Activated naive CD8-positive, alpha-beta T cell treated with anti-CD3 and anti-CD28 coated beads for 36 hours (primary cell): ENCODE results near the gene ITGAL. TPM values are rescaled to one million over a fixed set of nuclear protein-coding genes. Genes with fewer than 3 reads are reported as not detected.

Source experiments
- DNase-seq: peaks from one replicate; pipeline ENCODE4 v3.0.0; 2021
- H3K27ac Mint-ChIP-seq: one replicate; pipeline ENCODE4 v1.8.0; 2022; ENCODE audit warnings: mild to moderate bottlenecking, moderate library complexity, mixed read lengths
- H3K27me3 Mint-ChIP-seq: one replicate; pipeline ENCODE4 v1.8.0; 2022; ENCODE audit warnings: mild to moderate bottlenecking, mixed read lengths
- H3K36me3 Mint-ChIP-seq: one replicate; pipeline ENCODE4 v1.8.0; 2021; ENCODE audit warnings: mild to moderate bottlenecking, mixed read lengths
- H3K4me1 Mint-ChIP-seq: one replicate; pipeline ENCODE4 v1.8.0; 2021; ENCODE audit warnings: mixed read lengths
- H3K4me3 Mint-ChIP-seq: one replicate; pipeline ENCODE4 v1.8.0; 2022; ENCODE audit warnings: mild to moderate bottlenecking, moderate library complexity, mixed read lengths
- H3K9me3 Mint-ChIP-seq: one replicate; pipeline ENCODE4 v1.8.0; 2022; ENCODE audit warnings: mixed read lengths
- total RNA-seq, 2 experiments: library from RNA; stranded (reverse); gene quantifications; one replicate each; pipeline ENCODE4 v1.2.3, GENCODE V29; 2021

The ITGAL gene
- total RNA-seq, 2 experiments from 2014 or later: 233 to 235 TPM

DNA sequence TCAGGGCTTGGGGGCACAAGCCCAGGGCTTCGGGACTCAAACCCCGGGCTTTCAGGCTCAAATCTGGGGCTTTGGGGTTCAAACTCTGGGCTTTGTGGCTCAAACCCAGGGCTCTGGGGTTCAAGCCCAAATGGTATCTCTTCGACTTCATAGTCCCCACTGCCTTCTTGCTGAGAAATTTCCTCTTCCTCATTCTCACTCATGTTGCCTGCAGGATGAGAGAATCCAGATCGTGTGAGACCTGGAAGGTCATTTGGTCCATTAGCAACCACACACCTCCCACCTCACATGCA lies 53.2 kb downstream of the ITGAL start:
- peaks cover 21% of the 10 kb centered on the region for H3K4me1 Mint-ChIP-seq
- H3K27me3 Mint-ChIP-seq: no peaks in the 10 kb centered on the region
- peak overlapping the region; percentile 42 for H3K27ac Mint-ChIP-seq
- DNase-seq: no peak
- H3K4me3 Mint-ChIP-seq: peak overlapping the region; percentile 83
- no peaks in the 10 kb centered on the region for H3K9me3 Mint-ChIP-seq
- H3K36me3 Mint-ChIP-seq: peaks cover 6% of the 10 kb centered on the region

DNA sequence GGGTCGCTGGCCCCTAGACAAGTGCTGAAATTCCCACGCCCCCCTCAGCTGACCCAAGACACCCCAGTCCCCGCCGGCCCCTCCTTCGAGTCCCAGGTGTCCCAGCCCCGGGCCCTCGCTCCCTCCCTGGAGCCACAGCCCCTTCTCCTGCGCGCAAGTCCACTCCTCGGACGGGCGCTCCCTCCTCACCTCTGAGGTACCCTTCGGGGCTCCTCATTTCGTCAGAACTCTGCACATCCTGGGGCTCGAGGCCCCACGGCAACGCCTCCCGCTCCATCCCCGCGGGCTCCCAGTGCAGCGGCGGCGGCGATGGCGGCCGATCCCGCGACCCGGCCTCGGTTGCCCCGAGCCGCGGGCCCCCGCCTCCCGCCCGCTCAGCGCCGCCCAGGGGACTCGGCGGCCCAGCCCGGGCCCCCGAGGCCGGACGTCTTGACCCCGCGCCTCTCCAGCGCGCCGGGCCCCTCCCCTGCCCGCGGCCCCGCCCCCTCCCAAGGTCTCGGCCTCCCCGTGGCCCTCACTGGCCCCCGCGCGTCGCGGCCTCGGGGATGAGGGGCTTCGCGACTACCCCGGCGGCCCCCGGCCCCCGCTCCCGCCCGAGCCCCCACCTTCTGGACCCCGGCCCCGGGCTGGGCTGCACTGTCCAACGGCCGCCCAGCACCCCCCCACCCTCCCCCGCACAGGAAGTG lies 53.7 kb downstream of the ITGAL start, which contains the start of gene ZNF768:
Gene ZNF768 (minus strand): TSS at position 430 of the 686 bp plus-strand sequence. CDS start 153 bp downstream, at position 277.
- H3K9me3 Mint-ChIP-seq: no peaks in the 10 kb centered on the region
- DNase-seq: peak; percentile 43
- H3K4me3 Mint-ChIP-seq: peak within 1 kb of the TSS; percentile 83
- H3K4me1 Mint-ChIP-seq: peaks cover 22% of the 10 kb centered on the region
- H3K27ac Mint-ChIP-seq: peak within 1 kb of the TSS; percentile 78
- H3K27me3 Mint-ChIP-seq: no peaks in the 10 kb centered on the region
- H3K36me3 Mint-ChIP-seq: peaks cover 6% of the 10 kb centered on the region

DNA sequence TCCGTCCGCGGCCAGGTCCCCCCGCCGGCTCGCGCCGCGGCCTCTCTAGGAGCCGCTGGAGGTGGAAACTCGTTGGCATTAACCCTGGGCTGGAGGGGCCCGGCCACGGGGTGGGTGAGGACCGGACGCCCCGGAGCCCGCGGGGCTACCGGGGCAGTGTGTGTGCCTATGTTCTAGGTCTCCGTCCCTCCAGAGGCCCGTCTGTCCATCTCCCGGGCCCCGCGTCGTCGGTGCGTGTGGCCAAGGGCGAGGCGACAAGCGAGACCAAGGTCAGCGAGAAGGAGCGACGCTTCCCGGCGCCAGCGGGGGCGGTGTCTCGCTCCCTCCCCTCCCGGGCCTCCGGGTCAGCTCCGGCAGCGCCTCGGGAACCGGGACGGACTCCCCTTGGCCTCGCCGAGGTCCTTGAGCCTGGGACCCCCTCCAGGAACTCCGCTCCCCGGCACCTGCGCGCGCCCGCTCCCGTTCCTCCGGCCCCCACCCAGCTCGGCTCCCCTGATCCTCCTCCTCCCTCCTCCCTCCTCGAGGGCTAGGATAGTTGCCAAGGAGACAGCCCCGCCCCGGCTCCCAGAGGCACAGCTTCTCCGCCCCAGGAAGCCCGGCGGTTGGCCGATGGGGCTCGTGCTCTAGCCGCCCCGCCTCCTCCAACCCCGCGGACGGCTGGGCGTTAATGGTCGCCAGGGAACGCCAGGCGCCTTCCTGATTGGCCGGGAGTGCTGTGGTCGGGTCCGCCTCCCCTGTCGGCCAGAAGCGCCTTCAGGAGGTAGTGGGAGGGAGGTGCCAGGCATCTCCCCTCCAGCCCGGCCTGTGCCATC lies 54.5 kb downstream of the ITGAL start:
- Mint-ChIP-seq H3K27ac (peak overlapping the region; percentile 78), H3K9me3 (no peaks in the 10 kb centered on the region), H3K4me1 (peaks cover 23% of the 10 kb centered on the region), H3K36me3 (peaks cover 6% of the 10 kb centered on the region), H3K4me3 (peak overlapping the region; percentile 79), H3K27me3 (no peaks in the 10 kb centered on the region)
- peak; percentile 98 for DNase-seq

DNA sequence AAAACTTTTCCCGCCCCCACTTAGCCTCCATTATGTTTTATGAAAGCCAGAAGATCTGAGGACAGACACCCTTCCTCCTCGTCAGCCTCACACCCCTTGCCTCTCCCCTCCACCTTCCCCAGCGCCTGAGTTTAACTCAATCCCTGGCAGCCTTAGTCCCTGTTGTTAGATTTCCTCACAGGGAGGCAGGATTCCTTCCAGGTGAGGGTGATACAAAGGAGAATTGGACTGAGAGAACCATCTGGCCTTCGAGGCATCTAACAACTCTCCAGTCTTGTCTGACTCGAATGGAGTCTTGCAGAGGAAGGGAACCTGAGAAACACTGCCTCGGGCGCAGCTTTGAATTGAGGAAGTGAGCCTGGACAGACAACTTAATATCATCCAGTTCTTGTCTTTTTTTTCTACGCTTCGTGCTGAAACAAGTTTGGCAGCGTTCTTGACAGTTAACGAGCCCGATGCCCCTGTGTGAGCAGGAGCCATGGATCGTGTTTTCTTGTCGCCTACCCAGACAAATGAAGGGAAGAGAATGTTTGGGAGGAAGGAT lies 55.2 kb downstream of the ITGAL start:
- Mint-ChIP-seq H3K4me1 (peaks cover 23% of the 10 kb centered on the region), H3K4me3 (peak overlapping the region; percentile 79), H3K9me3 (no peaks in the 10 kb centered on the region), H3K27ac (peak overlapping the region; percentile 78), H3K27me3 (no peaks in the 10 kb centered on the region), H3K36me3 (peaks cover 2% of the 10 kb centered on the region)
- no peak for DNase-seq

DNA sequence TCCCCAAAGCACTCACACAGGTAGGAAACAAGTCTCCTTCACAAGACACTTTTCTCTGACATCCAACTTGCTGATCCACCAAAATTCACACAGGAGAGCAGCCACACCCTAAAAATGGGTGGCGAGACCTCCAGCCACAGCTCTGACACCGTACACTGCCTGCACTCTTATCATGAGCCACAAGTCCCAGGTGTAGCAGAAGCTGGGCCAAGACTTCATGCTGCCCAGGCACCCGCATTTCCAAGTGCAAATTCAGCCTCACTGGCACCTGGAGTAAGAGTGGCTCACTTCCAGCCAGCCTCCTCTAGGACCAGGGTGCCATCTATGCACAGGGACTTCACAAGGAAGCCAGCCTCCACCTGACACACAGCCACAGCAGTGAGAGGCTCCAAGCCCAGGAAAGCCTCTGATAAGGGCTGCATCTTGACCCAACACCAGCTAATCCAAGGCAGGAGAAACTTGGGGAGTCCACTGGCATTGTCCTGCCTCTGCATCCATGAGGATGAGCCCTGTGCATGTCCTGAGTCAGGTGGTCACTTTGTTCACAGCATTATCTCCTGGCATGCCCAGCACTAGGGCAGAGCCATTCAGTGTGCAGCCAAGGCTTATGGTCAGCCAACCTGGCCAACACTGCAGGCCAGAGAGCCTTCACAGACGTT lies 56.4 kb downstream of the ITGAL start:
- no peak overlapping the region for H3K27ac Mint-ChIP-seq
- H3K4me1 Mint-ChIP-seq: peaks cover 28% of the 10 kb centered on the region
- no peak for DNase-seq
- H3K4me3 Mint-ChIP-seq: no peak overlapping the region
- peaks cover 5% of the 10 kb centered on the region for H3K36me3 Mint-ChIP-seq
- no peaks in the 10 kb centered on the region for H3K9me3 Mint-ChIP-seq
- H3K27me3 Mint-ChIP-seq: no peaks in the 10 kb centered on the region

DNA sequence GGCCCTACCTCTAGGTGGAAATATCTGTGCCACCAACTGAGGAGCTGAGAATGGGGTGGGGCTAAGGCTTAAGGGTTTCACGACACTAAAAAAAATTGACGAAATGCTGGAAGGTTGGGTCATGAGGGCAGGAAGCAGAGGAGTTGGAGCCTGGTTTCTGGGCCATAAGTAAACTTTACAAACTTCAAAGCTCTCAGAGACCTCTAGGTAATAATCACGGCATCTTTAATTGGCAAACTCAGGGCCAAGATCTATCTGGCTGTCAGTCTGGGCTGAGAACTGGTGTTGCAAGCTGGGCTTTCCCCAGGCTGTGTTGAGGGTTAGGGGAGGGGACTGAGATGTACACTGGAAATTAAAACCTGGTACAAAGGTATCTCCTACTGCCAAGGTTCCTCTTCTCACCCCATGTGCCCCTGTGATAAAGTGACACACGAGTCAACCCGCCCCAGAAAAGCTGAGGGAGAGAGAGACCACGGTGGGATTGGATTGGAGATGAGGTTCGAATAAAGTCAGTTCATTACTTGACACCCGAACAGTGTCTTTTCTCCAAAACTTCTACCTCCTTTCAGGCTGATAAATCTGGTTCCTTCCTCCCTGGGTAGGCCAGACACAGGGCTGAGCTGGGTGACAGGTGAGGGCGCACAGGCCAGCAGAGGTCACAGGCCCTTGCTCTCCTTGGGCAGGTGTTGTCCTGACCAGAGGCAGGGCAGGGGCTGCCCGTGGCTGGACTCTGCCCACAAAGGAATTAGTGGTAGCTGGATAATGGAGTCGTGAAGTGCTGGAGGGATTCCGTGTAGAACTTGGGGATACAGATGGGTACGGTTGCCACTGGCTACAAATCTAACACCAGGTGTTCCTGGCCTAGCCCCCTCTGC lies 57.9 kb downstream of the ITGAL start:
- H3K4me3 Mint-ChIP-seq: no peak overlapping the region
- H3K27ac Mint-ChIP-seq: peak overlapping the region; percentile 42
- H3K4me1 Mint-ChIP-seq: peaks cover 28% of the 10 kb centered on the region
- no peaks in the 10 kb centered on the region for H3K9me3 Mint-ChIP-seq
- peaks cover 8% of the 10 kb centered on the region for H3K36me3 Mint-ChIP-seq
- no peaks in the 10 kb centered on the region for H3K27me3 Mint-ChIP-seq
- no peak for DNase-seq

DNA sequence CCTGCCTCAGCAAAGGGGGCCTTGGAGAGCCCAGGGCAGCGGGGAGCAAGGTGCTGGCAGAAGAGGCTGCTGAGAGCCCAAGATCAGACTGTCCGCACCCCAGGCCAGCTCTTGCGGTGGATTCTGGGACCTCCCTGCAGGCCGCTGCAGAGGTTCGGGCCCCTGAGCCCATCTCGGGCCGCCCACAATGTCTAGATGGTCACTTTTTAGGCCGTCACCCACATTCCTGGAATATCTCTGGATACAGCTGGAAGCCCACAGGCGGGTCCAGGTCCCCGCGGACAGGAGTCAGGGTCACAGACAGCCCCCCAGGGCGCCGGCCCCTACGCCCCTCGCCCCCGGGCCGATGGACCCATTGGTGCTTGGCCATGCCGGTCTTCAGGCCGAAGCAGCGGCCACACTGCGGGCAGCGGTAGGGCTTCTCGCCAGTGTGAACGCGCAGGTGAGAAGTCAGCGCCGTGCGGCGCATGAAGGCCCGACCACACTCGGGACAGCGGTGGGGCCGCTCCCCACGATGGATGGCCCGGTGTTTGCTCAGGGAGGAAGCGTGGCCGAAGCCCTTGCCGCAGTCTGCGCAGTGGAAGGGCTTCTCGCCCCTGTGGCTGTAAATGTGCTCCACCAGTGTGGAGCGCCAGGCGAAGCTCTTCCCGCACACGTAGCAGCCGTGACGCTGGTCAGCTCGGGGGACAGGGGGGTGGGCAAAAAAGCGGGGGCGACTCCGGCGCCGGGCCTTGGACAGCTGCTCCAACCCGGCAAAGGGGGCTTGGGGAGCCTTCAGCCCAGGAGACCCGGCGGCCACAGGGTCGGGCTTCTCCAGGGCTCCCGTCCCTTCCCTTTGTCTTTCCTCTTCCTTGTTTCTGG lies 60.0 kb downstream of the ITGAL start:
- Mint-ChIP-seq H3K27me3 (no peaks in the 10 kb centered on the region), H3K27ac (peak overlapping the region; percentile 88), H3K36me3 (peaks cover 26% of the 10 kb centered on the region), H3K4me3 (peak overlapping the region; percentile 81), H3K4me1 (peaks cover 35% of the 10 kb centered on the region), H3K9me3 (no peaks in the 10 kb centered on the region)
- DNase-seq: no peak

DNA sequence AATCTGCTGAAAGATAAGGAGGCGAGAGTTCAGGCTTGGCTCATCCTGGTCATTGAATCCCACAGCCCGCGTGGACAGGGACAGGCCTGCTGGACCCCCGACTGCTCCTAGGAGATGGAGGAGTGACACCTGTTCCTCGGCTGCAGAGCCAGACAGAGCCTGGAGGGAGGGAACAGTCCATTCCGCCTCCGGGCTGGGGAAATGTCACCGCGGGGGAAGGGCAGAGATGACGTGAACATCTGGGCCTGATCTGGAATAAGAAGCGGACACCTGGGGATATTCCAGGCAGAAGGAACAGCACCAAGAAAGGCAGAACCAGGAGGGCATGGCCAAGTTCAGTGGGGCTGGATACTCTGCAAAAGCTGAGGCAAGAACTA lies 60.6 kb downstream of the ITGAL start:
- Mint-ChIP-seq H3K4me1 (peaks cover 35% of the 10 kb centered on the region), H3K9me3 (no peaks in the 10 kb centered on the region), H3K4me3 (peak overlapping the region; percentile 81), H3K27me3 (no peaks in the 10 kb centered on the region), H3K36me3 (peaks cover 32% of the 10 kb centered on the region), H3K27ac (peak overlapping the region; percentile 88)
- DNase-seq: no peak

DNA sequence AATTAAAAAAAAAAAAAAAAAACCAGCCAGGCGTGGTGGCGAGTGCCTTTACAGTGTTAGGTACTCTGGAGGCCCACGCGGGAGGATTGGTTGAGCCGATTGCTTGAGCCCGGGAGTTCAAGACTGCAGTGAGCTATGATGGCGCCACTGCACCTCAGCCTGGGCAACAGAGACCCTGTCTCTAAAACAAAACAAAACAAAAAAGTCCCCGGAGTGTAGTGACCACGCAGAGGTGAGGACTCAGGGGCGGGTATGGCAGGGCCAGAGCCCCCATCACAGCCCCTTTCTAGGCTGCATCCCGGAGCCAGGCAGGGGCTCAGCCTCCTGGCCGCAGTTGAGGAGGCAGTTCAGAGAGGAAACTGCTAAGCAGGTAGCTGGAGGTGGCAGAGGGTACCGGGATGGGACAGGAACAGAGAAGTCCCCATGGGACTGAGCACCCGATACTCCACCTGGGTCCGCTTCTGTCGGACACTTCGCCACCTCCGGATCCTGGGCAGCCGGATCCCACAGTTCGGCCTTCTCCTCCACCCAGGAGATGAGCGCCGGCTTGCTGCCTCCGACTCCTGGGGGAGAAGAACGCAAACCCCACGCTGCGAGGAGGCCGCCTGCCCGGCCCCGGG lies 61.3 kb downstream of the ITGAL start:
- no peaks in the 10 kb centered on the region for H3K27me3 Mint-ChIP-seq
- H3K4me1 Mint-ChIP-seq: peaks cover 35% of the 10 kb centered on the region
- H3K27ac Mint-ChIP-seq: peak overlapping the region; percentile 99
- H3K9me3 Mint-ChIP-seq: no peaks in the 10 kb centered on the region
- peaks cover 36% of the 10 kb centered on the region for H3K36me3 Mint-ChIP-seq
- peak; percentile 24 for DNase-seq
- H3K4me3 Mint-ChIP-seq: peak overlapping the region; percentile 98

DNA sequence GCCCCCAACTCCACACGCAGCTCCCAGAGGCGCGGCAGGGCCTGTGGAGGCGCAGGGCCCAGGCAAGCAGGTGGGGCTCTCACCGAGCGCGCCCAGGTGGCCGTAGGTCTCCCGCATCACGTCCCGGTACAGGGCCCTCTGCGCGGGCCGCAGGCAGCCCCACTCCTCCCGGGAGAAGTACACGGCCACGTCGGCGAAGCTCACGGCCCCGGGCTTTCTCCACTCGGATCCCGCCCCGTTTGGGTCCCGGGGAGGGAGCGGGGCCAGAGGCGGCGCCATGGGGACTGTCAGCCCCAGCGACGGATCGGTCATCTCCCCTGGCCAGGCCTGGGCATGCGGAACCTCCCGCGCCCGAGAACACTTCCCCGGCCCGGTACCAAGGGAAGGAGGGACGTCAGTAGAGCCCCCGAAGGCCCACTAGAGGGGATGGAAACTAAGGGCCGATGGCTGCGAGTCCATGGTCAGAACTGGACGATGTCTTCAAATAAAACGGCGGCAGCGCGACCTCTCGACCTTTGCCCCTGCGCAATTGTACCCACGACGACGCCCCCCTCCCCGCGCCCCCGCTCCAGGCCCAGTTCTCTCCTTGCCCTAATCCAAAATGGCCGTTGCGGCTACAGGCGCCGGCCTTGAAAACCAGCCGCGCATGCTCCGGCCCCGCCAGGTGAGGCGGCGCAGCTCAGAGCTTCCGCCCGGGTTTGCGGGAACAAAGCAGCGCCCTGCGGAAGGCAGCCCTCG lies 62.0 kb downstream of the ITGAL start, which contains the start of gene ZNF747:
Gene ZNF747 (minus strand): TSS at position 491 of the 738 bp plus-strand sequence. CDS start 179 bp downstream, at position 312.
- Mint-ChIP-seq H3K4me1 (peaks cover 32% of the 10 kb centered on the region), H3K4me3 (peak within 1 kb of the TSS; percentile 98), H3K27ac (peak within 1 kb of the TSS; percentile 99), H3K36me3 (peaks cover 36% of the 10 kb centered on the region), H3K9me3 (no peaks in the 10 kb centered on the region), H3K27me3 (no peaks in the 10 kb centered on the region)
- peak; percentile 93 for DNase-seq

DNA sequence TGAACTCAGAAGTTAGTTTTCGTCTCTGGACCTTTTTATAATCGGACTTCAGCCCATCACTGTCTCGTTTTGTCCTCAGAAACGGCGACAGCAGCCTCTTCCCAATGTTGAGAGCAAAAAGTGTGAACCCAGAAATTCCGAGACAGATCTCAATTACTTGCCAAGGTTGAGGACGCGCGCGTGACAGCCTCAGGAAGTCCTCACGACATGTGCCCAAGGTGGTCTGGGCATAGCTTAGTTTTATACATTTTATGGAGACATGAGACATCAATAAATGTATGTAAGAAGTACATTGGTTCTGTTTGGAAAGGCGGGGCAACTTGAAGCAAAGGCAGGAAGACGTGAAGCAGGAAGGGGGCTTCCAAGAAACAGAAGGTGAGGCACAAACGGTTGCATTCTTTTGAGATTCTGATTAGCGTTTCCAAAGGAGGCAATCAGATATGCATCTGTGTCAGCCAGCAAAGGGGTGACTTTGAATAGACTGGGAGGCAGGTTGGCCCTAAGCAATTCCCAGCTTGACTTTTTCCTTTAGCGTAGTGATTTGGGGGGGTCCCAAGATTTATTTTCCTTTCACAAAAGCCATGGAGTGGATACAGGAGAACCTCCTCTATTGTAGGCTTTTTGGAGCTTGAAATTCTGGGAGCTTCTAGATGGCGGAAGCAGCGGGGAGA lies 62.7 kb downstream of the ITGAL start:
- Mint-ChIP-seq H3K4me1 (peaks cover 28% of the 10 kb centered on the region), H3K9me3 (no peaks in the 10 kb centered on the region), H3K27ac (peak overlapping the region; percentile 99), H3K4me3 (peak overlapping the region; percentile 98), H3K27me3 (no peaks in the 10 kb centered on the region), H3K36me3 (peaks cover 36% of the 10 kb centered on the region)
- no peak for DNase-seq

DNA sequence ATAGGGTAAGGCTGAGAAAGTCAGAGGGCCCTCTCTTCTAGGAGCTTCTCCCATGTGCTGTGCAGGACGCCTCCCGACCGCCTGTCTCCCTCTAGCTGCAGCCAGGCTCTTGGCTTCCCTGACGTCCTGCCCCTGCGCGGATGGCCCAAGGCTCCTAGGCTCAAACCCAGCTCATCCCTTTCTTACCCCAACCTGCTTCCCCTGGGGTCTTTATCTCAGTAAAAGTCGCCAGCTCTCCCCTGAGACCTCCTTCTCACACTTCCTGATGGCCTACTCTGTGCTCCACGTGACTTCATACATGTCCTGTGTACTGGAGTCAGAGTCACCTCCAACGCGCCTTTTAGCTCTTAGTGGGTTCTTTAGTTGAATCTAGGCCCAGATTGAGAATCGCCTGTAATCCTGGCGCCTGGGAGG lies 63.2 kb downstream of the ITGAL start:
- Mint-ChIP-seq H3K27me3 (no peaks in the 10 kb centered on the region), H3K4me3 (peak overlapping the region; percentile 98), H3K27ac (peak overlapping the region; percentile 99)

More for the DNA sequence above, 63.2 kb downstream of the ITGAL start:
- DNase-seq: peak; percentile 70
- Mint-ChIP-seq H3K4me1 (peaks cover 24% of the 10 kb centered on the region), H3K36me3 (peaks cover 36% of the 10 kb centered on the region), H3K9me3 (no peaks in the 10 kb centered on the region)
